OCI-LY1 (cell line): ENCODE results near the gene EWSR1.

ENCODE experiments used
- H2AFZ ChIP-seq: fragments of 200-600 bp; sonication (generic), shearing (Covaris generic); 2 replicates; pipeline ENCODE4 v1.6.0; 2014; ENCODE audit warnings: antibody characterized with exemption, mild to moderate bottlenecking, low read length
- H3F3A ChIP-seq: fragments of 200-600 bp; sonication (generic), shearing (Covaris generic); 2 replicates; pipeline ENCODE4 v1.6.0; 2014; ENCODE audit warnings: mild to moderate bottlenecking, antibody characterized with exemption, low read length, moderate library complexity; ENCODE audit not compliant: insufficient read depth
- H3K27ac ChIP-seq: fragments of 200-600 bp; sonication (generic); 2 replicates; pipeline ENCODE4 v1.5.1; 2014; ENCODE audit warnings: low read length, mixed run types, mild to moderate bottlenecking, low read depth; ENCODE audit not compliant: poor library complexity, severe bottlenecking
- H3K27me3 ChIP-seq: fragments of 200-600 bp; sonication (generic); 2 replicates; pipeline ENCODE4 v1.6.0; 2014; ENCODE audit warnings: antibody characterized with exemption, mild to moderate bottlenecking, low read length, moderate library complexity; ENCODE audit not compliant: insufficient read depth
- H3K36me3 ChIP-seq: fragments of 200-600 bp; sonication (generic); 2 replicates; pipeline ENCODE4 v1.6.1; 2014; ENCODE audit warnings: mild to moderate bottlenecking, antibody characterized with exemption, low read length, moderate library complexity, mixed read lengths; ENCODE audit not compliant: insufficient read depth
- H3K4me1 ChIP-seq: fragments of 200-600 bp; sonication (generic); 2 replicates; pipeline ENCODE4 v1.5.1; 2014; ENCODE audit warnings: mild to moderate bottlenecking, low read length, moderate library complexity; ENCODE audit not compliant: insufficient read depth, severe bottlenecking
- H3K4me2 ChIP-seq: fragments of 200-600 bp; sonication (generic), shearing (Covaris generic); 2 replicates; pipeline ENCODE4 v1.6.1; 2014; ENCODE audit warnings: low read length
- H3K4me3 ChIP-seq: fragments of 200-600 bp; sonication (generic); 2 replicates; pipeline ENCODE4 v1.5.1; 2014; ENCODE audit warnings: low read length, low read depth, mild to moderate bottlenecking, mixed read lengths; ENCODE audit not compliant: poor library complexity, severe bottlenecking
- H3K79me2 ChIP-seq: fragments of 200-600 bp; shearing (Covaris generic); 2 replicates; pipeline ENCODE4 v1.6.1; 2016; ENCODE audit warnings: mixed run types, low read length, mixed read lengths; ENCODE audit not compliant: insufficient read depth
- H3K9ac ChIP-seq: fragments of 200-600 bp; sonication (generic), shearing (Covaris generic); 2 replicates; pipeline ENCODE4 v1.6.1; 2014; ENCODE audit warnings: mild to moderate bottlenecking, low read length, mixed read lengths
- H3K9me2 ChIP-seq: fragments of 200-600 bp; sonication (generic), shearing (Covaris generic); 2 replicates; pipeline ENCODE4 v1.6.1; 2014; ENCODE audit warnings: low read depth, mild to moderate bottlenecking, low read length, mixed read lengths
- H3K9me3 ChIP-seq: fragments of 200-600 bp; shearing (Covaris generic); 2 replicates; pipeline ENCODE4 v1.6.1; 2014; ENCODE audit warnings: low read length, mixed read lengths
- H4K20me1 ChIP-seq: fragments of 200-600 bp; sonication (generic), shearing (Covaris generic); 2 replicates; pipeline ENCODE4 v1.6.0; 2016; ENCODE audit warnings: mild to moderate bottlenecking, low read length; ENCODE audit not compliant: insufficient read depth
- CTCF ChIP-seq: fragments of 200-600 bp; sonication (generic), shearing (Covaris generic); IDR thresholded peaks from 2 replicates; pipeline ENCODE4 v1.5.1; 2017; ENCODE audit warnings: mild to moderate bottlenecking, antibody characterized with exemption, low read length, moderate library complexity, mixed read lengths
- EZH2 ChIP-seq: fragments of 200-600 bp; sonication (generic), shearing (Covaris generic); IDR thresholded peaks from 2 replicates; pipeline ENCODE4 v1.8.0; 2017; ENCODE audit warnings: borderline replicate concordance, mixed run types, mild to moderate bottlenecking, antibody characterized with exemption, low read length, moderate library complexity, mixed read lengths

Gene EWSR1

GRCh38 chr22:29316141-29316828 lies 48.2 kb downstream of the EWSR1 start:
- Histone ChIP-seq H3K4me1 (no peaks in the 10 kb centered on the region), H3F3A (no peaks in the 10 kb centered on the region), H3K27me3 (no peaks in the 10 kb centered on the region; the same call in 1 of the 2 replicates), H3K9me3 (no peaks in the 10 kb centered on the region), H3K79me2 (no peaks in the 10 kb centered on the region), H3K4me2 (no peak overlapping the region), H3K27ac (no peak overlapping the region), H3K9me2 (no peaks in the 10 kb centered on the region), H4K20me1 (no peaks in the 10 kb centered on the region), H3K36me3 (no peaks in the 10 kb centered on the region), H2AFZ (no peak overlapping the region), H3K9ac (no peak overlapping the region), H3K4me3 (no peak overlapping the region)
- TF ChIP-seq CTCF (no peak), EZH2 (no peak)

GRCh38 chr22:29317827-29318454 lies 49.9 kb downstream of the EWSR1 start:
- Histone ChIP-seq H4K20me1 (no peaks in the 10 kb centered on the region), H3K4me3 (no peak overlapping the region), H3K79me2 (no peaks in the 10 kb centered on the region), H2AFZ (no peak overlapping the region), H3K9me3 (no peaks in the 10 kb centered on the region), H3K27ac (no peak overlapping the region), H3K4me1 (no peaks in the 10 kb centered on the region), H3K27me3 (no peaks in the 10 kb centered on the region; the same call in 1 of the 2 replicates), H3K36me3 (no peaks in the 10 kb centered on the region), H3K4me2 (no peak overlapping the region), H3F3A (no peaks in the 10 kb centered on the region), H3K9me2 (no peaks in the 10 kb centered on the region), H3K9ac (no peak overlapping the region)
- TF ChIP-seq CTCF (no peak), EZH2 (no peak)

GRCh38 chr22:29319072-29319471 lies 51.0 kb downstream of the EWSR1 start:
- Histone ChIP-seq H4K20me1 (no peaks in the 10 kb centered on the region), H3K36me3 (no peaks in the 10 kb centered on the region), H3F3A (no peaks in the 10 kb centered on the region), H3K4me1 (no peaks in the 10 kb centered on the region), H3K79me2 (no peaks in the 10 kb centered on the region), H3K9me2 (no peaks in the 10 kb centered on the region), H3K4me3 (no peak overlapping the region), H2AFZ (no peak overlapping the region), H3K27me3 (no peaks in the 10 kb centered on the region; the same call in 1 of the 2 replicates), H3K4me2 (no peak overlapping the region), H3K9ac (no peak overlapping the region), H3K27ac (no peak overlapping the region), H3K9me3 (no peaks in the 10 kb centered on the region)
- TF ChIP-seq EZH2 (no peak), CTCF (no peak)
